GM23338 (cell line): ENCODE results near the gene DOCK3.

Experiments
- CREB1 ChIP-seq: fragments of 250-450 bp; sonication (Bioruptor Pico); IDR thresholded peaks from 2 replicates; pipeline ENCODE4 v1.5.0; 2020; ENCODE audit warnings: low read depth, mild to moderate bottlenecking, moderate library complexity
- EZH2 ChIP-seq: fragments of 200-600 bp; sonication (generic); IDR thresholded peaks from one replicate; pipeline ENCODE4 v1.8.0; 2017; ENCODE audit warnings: antibody characterized with exemption, mild to moderate bottlenecking, low read depth; ENCODE audit not compliant: unreplicated experiment
- EZH2phosphoT487 ChIP-seq: fragments of 200-600 bp; sonication (generic); IDR thresholded peaks from one replicate; pipeline ENCODE4 v1.8.1; 2018; ENCODE audit warnings: antibody characterized with exemption; ENCODE audit not compliant: unreplicated experiment
- JUNB ChIP-seq: IDR thresholded peaks from one replicate; pipeline ENCODE4 v1.6.1; 2016; ENCODE audit warnings: antibody characterized with exemption; ENCODE audit not compliant: unreplicated experiment
- POLR2AphosphoS5 ChIP-seq: IDR thresholded peaks from 2 replicates; pipeline ENCODE4 v1.6.1; 2016; ENCODE audit warnings: antibody characterized with exemption, low read depth
- STAT1 ChIP-seq: IDR thresholded peaks from one replicate; pipeline ENCODE4 v1.6.1; 2016; ENCODE audit warnings: antibody characterized with exemption; ENCODE audit not compliant: unreplicated experiment
- ZNF114 ChIP-seq: fragments of 250-450 bp; sonication (Bioruptor Pico); IDR thresholded peaks from 2 replicates; pipeline ENCODE4 v1.5.0; 2020; ENCODE audit warnings: mild to moderate bottlenecking, moderate library complexity
- TF ChIP-seq, protein P1 (sequence below): IDR thresholded peaks from one replicate; pipeline ENCODE4 v1.6.1; 2018; ENCODE audit warnings: antibody characterized with exemption; ENCODE audit not compliant: unreplicated experiment
- TF ChIP-seq, protein P2 (sequence below), 2 experiments: fragments of 200-600 bp in 1 of 2; sonication (generic) in 1 of 2; conservative IDR thresholded peaks; 2 replicates each; pipeline versions ENCODE4 v1.5.1 to v1.6.1; 2016 to 2017; ENCODE audit warnings: antibody characterized with exemption in 2 of 2, low read depth in 2 of 2, mild to moderate bottlenecking in 2 of 2, moderate library complexity in 1 of 2
- TF ChIP-seq, protein P3 (sequence below): IDR thresholded peaks from 2 replicates; pipeline ENCODE4 v1.6.1; 2016; ENCODE audit warnings: antibody characterized with exemption

DNA sequence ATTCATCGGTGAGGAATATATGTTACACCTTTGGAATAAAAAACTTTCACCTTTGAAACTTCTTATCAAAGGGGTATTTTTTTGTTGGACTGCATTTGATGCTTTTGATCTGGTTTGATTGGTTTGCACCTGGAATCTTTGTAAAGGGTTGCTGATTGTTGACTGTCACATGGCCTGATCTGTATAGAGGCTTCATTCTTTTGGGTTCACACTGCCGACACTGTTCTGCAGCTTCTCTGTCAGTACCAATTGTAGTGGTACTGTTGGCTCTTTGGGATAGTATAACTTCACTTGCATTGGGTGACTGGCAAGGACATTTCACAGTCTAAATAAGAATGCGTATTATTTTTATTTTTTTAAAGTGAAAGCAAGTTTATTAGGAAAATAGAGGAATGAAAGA, 155.7 kb downstream of the DOCK3 start:
- no peak for TF ChIP-seq POLR2AphosphoS5
- TF ChIP-seq, protein P1, sequence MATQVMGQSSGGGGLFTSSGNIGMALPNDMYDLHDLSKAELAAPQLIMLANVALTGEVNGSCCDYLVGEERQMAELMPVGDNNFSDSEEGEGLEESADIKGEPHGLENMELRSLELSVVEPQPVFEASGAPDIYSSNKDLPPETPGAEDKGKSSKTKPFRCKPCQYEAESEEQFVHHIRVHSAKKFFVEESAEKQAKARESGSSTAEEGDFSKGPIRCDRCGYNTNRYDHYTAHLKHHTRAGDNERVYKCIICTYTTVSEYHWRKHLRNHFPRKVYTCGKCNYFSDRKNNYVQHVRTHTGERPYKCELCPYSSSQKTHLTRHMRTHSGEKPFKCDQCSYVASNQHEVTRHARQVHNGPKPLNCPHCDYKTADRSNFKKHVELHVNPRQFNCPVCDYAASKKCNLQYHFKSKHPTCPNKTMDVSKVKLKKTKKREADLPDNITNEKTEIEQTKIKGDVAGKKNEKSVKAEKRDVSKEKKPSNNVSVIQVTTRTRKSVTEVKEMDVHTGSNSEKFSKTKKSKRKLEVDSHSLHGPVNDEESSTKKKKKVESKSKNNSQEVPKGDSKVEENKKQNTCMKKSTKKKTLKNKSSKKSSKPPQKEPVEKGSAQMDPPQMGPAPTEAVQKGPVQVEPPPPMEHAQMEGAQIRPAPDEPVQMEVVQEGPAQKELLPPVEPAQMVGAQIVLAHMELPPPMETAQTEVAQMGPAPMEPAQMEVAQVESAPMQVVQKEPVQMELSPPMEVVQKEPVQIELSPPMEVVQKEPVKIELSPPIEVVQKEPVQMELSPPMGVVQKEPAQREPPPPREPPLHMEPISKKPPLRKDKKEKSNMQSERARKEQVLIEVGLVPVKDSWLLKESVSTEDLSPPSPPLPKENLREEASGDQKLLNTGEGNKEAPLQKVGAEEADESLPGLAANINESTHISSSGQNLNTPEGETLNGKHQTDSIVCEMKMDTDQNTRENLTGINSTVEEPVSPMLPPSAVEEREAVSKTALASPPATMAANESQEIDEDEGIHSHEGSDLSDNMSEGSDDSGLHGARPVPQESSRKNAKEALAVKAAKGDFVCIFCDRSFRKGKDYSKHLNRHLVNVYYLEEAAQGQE: no peak
- TF ChIP-seq, protein P2, sequence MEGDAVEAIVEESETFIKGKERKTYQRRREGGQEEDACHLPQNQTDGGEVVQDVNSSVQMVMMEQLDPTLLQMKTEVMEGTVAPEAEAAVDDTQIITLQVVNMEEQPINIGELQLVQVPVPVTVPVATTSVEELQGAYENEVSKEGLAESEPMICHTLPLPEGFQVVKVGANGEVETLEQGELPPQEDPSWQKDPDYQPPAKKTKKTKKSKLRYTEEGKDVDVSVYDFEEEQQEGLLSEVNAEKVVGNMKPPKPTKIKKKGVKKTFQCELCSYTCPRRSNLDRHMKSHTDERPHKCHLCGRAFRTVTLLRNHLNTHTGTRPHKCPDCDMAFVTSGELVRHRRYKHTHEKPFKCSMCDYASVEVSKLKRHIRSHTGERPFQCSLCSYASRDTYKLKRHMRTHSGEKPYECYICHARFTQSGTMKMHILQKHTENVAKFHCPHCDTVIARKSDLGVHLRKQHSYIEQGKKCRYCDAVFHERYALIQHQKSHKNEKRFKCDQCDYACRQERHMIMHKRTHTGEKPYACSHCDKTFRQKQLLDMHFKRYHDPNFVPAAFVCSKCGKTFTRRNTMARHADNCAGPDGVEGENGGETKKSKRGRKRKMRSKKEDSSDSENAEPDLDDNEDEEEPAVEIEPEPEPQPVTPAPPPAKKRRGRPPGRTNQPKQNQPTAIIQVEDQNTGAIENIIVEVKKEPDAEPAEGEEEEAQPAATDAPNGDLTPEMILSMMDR (conservative IDR thresholded peaks at IDR 0.05; ENCODE audit: low read depth in 2 of 2): no peak
- no peak for TF ChIP-seq EZH2phosphoT487
- TF ChIP-seq EZH2: no peak
- no peak for TF ChIP-seq CREB1 (CRISPR knock-in tag)
- TF ChIP-seq JUNB: no peak
- no peak for TF ChIP-seq STAT1
- no peak for TF ChIP-seq ZNF114 (CRISPR knock-in tag)
- TF ChIP-seq, protein P3, sequence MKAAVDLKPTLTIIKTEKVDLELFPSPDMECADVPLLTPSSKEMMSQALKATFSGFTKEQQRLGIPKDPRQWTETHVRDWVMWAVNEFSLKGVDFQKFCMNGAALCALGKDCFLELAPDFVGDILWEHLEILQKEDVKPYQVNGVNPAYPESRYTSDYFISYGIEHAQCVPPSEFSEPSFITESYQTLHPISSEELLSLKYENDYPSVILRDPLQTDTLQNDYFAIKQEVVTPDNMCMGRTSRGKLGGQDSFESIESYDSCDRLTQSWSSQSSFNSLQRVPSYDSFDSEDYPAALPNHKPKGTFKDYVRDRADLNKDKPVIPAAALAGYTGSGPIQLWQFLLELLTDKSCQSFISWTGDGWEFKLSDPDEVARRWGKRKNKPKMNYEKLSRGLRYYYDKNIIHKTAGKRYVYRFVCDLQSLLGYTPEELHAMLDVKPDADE: no peak
